Neural cell (in vitro differentiated cells): ENCODE results near the gene CARD18.

Source experiments
- CTCF ChIP-seq: fragments of 450-650 bp; IDR thresholded peaks from 2 replicates; pipeline ENCODE4 v1.5.1; 2014; ENCODE audit warnings: antibody characterized with exemption, mild to moderate bottlenecking, moderate library complexity; ENCODE audit not compliant: poor library complexity, severe bottlenecking
- EP300 ChIP-seq: fragments of 450-650 bp; conservative IDR thresholded peaks from 2 replicates; pipeline ENCODE4 v1.6.1; 2014; ENCODE audit warnings: antibody characterized with exemption, mild to moderate bottlenecking, moderate library complexity; ENCODE audit not compliant: poor library complexity, severe bottlenecking
- EZH2 ChIP-seq: fragments of 200-600, 300-800 bp; shearing (Covaris generic), sonication (generic); IDR thresholded peaks from 2 replicates; pipeline ENCODE4 v1.6.1; 2014; ENCODE audit warnings: antibody characterized with exemption, low read length, borderline replicate concordance, mild to moderate bottlenecking; ENCODE audit not compliant: insufficient read depth, poor library complexity, severe bottlenecking
- MXI1 ChIP-seq: fragments of 450-650 bp; conservative IDR thresholded peaks from 2 replicates; pipeline ENCODE4 v1.6.1; 2014; ENCODE audit warnings: antibody characterized with exemption, mild to moderate bottlenecking; ENCODE audit not compliant: poor library complexity, severe bottlenecking
- RAD21 ChIP-seq: fragments of 450-650 bp; conservative IDR thresholded peaks from 2 replicates; pipeline ENCODE4 v1.6.1; 2014; ENCODE audit warnings: antibody characterized with exemption, mild to moderate bottlenecking, moderate library complexity
- REST ChIP-seq: IDR thresholded peaks from 2 replicates; pipeline ENCODE4 v1.6.1; 2012; ENCODE audit warnings: borderline replicate concordance
- SMC3 ChIP-seq: fragments of 450-650 bp; conservative IDR thresholded peaks from 2 replicates; pipeline ENCODE4 v1.6.1; 2014; ENCODE audit warnings: antibody characterized with exemption, mild to moderate bottlenecking, moderate library complexity; ENCODE audit not compliant: poor library complexity
- TAF1 ChIP-seq: IDR thresholded peaks from 2 replicates; pipeline ENCODE4 v1.6.1; 2012; ENCODE audit warnings: low read depth

- TF ChIP-seq CTCF (no peak), EP300 (no peak), REST (no peak), SMC3 (no peak), RAD21 (no peak), MXI1 (no peak), EZH2 (no peak), TAF1 (no peak)
Observed at GRCh38 chr11:105156231-105156630, 16.7 kb upstream of the CARD18 start.
